Lower lobe of right lung (tissue), 2 donors: Measurements from ENCODE around the gene PTGES3. TPM values are rescaled to one million over a fixed set of nuclear protein-coding genes. Genes with fewer than 3 reads are reported as not detected.

ENCODE experiments used
- ATAC-seq, 2 donors: fragments of 200-7000 bp; cut with Tn5 transposase; one replicate each; pipeline ENCODE4 v1.9.1; 2020 to 2022; ENCODE audit warnings: mild to moderate bottlenecking in 2 of 2, moderate library complexity in 2 of 2
- DNase-seq: peaks from one replicate; pipeline ENCODE4 v3.0.0-alpha.2; 2020
- H3K27ac ChIP-seq: fragments of 200-600 bp; one replicate; pipeline ENCODE4 v1.8.0; 2022
- H3K27me3 ChIP-seq: fragments of 200-600 bp; one replicate; pipeline ENCODE4 v1.8.0; 2022; ENCODE audit warnings: low read depth
- H3K36me3 ChIP-seq: fragments of 200-600 bp; one replicate; pipeline ENCODE4 v1.8.0; 2022; ENCODE audit warnings: mild to moderate bottlenecking
- H3K4me1 ChIP-seq: fragments of 200-600 bp; one replicate; pipeline ENCODE4 v1.8.0; 2022
- H3K4me3 ChIP-seq: fragments of 200-600 bp; one replicate; pipeline ENCODE4 v1.8.0; 2022; ENCODE audit warnings: mild to moderate bottlenecking
- H3K9me3 ChIP-seq: fragments of 200-600 bp; one replicate; pipeline ENCODE4 v1.8.0; 2022
- intact Hi-C: fragments of 100-400 bp; cut with DNase I; formaldehyde crosslinking; loops from one replicate; pipeline ENCODE4 v1.11.0; 2022
- total RNA-seq: library from RNA; stranded (reverse); fragmentation: NEBNext Ultra II Directional; extraction: Animal tissue kit (Norgen Biotek cat#: 25700); gene quantifications from one replicate; pipeline ENCODE4 v1.2.1, GENCODE V29; 2021
- TF ChIP-seq, protein P1 (sequence below): fragments of 200-600 bp; IDR thresholded peaks from one replicate; pipeline ENCODE4 v1.8.0; 2022; ENCODE audit warnings: antibody characterized with exemption, mild to moderate bottlenecking
- donor health status: DM: no; HTN: yes; CAD: no; lungs with severe emphysema.

Gene PTGES3
- total RNA-seq, 1 donor from 2014 or later = 198 TPM

DNA sequence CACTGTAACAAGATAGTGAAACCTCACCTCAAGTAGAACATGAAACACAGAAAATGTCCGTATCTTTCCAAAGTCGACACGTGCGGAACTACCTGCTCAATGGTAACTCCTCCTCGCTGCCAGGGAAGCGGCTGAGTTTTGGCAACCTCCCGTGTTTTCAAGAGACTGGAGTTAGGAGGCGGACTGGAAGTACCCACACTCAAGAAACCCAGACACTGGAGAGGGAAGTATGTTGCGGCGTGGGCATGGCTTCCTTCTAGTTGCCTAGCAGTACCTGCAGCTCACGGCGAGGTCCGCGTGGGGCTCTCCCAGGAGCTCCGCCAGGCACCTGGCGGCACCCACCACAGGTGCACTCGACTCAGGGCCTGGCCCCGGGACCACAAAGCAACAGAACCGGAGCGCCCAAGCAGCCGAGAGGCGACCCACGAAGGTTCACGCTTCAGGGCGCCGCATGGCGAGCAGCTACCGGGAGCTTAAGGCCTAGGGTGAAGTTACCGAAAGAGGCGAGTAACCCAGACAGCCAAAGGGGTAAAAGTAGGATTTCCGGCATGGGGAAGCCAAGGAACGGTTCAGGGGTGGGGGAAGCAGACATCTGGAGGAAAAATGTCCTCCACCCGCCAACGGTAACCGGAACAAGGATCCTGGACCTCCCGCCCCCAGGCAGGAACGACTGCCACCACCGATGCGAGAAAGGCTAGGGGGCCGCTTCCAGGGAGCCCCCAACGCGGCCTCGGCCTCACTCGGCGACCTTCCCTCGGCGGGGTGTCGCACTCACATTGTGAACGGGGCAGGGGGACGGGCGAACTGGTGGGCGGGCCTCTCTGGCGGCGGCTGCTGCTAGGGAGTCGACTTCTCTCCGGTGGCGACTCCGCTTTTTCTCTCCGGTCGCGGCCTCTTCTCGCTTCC, 608 bp downstream of the PTGES3 start:
- Histone ChIP-seq H3K4me3 (peak overlapping the region; percentile 99), H3K27me3 (no peaks in the 10 kb centered on the region), H3K4me1 (peaks cover 49% of the 10 kb centered on the region), H3K36me3 (no peaks in the 10 kb centered on the region), H3K27ac (peak overlapping the region; percentile 99), H3K9me3 (no peaks in the 10 kb centered on the region)
- peak; percentile 66 to 70 for ATAC-seq
- peak; percentile 90 for DNase-seq
- TF ChIP-seq, protein P1, sequence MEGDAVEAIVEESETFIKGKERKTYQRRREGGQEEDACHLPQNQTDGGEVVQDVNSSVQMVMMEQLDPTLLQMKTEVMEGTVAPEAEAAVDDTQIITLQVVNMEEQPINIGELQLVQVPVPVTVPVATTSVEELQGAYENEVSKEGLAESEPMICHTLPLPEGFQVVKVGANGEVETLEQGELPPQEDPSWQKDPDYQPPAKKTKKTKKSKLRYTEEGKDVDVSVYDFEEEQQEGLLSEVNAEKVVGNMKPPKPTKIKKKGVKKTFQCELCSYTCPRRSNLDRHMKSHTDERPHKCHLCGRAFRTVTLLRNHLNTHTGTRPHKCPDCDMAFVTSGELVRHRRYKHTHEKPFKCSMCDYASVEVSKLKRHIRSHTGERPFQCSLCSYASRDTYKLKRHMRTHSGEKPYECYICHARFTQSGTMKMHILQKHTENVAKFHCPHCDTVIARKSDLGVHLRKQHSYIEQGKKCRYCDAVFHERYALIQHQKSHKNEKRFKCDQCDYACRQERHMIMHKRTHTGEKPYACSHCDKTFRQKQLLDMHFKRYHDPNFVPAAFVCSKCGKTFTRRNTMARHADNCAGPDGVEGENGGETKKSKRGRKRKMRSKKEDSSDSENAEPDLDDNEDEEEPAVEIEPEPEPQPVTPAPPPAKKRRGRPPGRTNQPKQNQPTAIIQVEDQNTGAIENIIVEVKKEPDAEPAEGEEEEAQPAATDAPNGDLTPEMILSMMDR = no peak
- intact Hi-C loops = no loop called here

DNA sequence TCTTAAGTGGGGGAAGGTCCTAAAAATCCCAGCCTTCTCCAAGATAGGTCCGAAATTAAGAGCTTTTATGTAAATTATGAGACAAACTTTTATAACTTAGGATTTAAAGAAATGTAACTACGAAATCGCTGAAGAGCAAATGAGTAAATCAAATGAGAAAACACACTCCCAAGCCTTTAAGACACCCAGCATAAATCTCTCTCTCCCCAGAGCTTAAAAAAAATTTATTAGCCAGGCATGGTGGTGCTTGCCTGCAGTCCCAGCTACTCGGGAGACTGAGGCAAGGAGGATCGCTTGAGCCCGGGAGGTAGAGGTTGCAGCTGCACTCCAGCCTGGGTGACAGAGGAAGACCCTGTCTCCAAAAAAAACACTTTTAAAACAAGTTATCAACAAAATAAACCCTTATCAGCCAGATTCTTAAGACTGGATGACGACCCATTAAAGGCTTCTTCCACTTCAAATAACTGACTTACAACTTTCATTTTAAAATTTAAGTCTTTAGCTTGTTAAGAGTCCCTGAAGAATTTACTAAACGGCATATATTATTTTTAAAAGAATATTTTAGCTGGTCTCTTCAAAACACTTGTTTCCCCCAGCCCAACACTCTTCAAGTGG, 3.2 kb downstream of the PTGES3 start:
- intact Hi-C loops = no loop called here
- DNase-seq (no peak), ATAC-seq (no peak)
- Histone ChIP-seq H3K36me3 (peaks cover 14% of the 10 kb centered on the region), H3K27me3 (no peaks in the 10 kb centered on the region), H3K4me1 (peaks cover 68% of the 10 kb centered on the region), H3K9me3 (no peaks in the 10 kb centered on the region), H3K27ac (peak overlapping the region; percentile 69), H3K4me3 (peak overlapping the region; percentile 99)
- TF ChIP-seq, protein P1 = no peak

DNA sequence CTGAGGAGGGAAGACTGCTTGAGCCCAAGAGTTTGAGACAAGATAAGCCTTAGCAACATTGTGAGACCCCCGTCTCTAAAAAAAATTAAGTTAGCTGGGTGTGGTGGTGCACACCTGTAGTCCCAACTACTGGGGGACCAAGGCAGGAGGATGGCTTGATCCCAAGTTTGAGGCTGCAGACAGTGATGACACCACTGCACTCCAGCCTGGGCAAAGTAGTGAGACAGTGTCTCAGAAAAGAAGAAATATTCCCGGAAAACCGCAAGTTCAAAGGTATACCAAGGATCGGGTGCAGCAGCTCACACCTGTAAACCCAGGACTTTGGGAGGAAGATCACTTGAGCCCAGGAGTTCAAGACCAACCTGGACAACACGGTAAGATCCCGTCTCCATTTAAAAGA, 5.8 kb downstream of the PTGES3 start:
- Histone ChIP-seq H3K4me3 (no peak overlapping the region), H3K27me3 (no peaks in the 10 kb centered on the region), H3K36me3 (peaks cover 36% of the 10 kb centered on the region), H3K4me1 (peaks cover 77% of the 10 kb centered on the region), H3K9me3 (no peaks in the 10 kb centered on the region), H3K27ac (no peak overlapping the region)
- ATAC-seq (no peak), DNase-seq (no peak)
- TF ChIP-seq, protein P1 = no peak
- intact Hi-C loops = no loop called here

DNA sequence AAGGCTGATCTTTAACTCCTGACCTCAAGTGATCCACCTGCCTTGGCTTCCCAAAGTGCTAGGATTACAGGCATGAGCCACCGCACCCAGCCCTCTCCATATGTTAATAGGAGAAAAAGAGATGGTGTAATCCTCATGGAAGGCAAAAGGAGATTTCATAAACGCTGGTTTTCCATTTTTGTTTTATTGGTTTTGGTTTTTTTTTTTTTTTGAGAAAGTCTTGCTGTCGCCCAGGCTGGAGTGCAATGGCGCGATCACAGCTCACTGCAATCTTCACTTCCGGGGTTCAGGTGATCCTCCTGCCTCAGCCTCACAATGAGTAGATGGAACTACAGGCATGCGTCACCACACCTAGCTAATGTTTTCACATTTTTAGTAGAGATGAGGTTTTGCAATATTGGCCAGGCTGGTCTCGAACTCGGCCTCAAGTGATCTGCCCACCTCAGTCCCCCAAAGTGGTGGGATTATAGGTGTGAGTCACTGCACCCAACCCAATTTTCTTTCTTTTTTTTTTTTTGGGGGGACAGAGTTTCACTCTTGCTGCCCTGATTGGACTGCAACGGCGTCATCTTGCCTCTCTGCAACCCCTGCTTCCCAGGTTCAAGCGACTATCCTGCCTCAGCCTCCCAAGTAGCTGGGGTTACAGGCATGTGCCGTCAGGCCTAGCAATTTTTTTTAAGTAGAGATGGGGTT, 8.1 kb downstream of the PTGES3 start:
- H3K36me3 ChIP-seq = peaks cover 38% of the 10 kb centered on the region
- H3K9me3 ChIP-seq = no peaks in the 10 kb centered on the region
- no peak for DNase-seq
- no peak overlapping the region for H3K27ac ChIP-seq
- TF ChIP-seq, protein P1 = no peak
- ATAC-seq = no peak
- intact Hi-C loops = no loop called here
- no peaks in the 10 kb centered on the region for H3K27me3 ChIP-seq
- H3K4me1 ChIP-seq = peaks cover 66% of the 10 kb centered on the region
- no peak overlapping the region for H3K4me3 ChIP-seq

DNA sequence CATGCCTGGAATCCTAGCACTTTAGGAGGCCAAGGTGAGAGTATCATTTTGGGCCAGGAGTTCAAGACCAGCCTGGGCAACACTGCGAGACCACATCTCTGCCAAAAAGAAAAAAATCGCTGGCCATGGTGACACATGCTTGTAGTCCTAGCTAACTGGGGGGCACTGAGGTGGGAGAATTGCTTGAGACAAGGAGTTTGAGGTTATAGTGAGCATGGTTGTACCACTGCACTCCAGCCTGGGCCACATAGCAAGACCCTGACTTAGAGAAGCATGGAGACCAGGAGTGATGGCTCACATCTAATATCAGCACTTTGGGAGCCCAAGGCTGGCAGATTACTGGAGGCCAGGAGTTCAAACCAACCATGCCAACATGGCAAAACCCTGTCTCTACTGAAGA, 9.2 kb downstream of the PTGES3 start:
- intact Hi-C loops = no loop called here

More for the DNA sequence above, 9.2 kb downstream of the PTGES3 start:
- TF ChIP-seq, protein P1 = no peak
- DNase-seq = no peak
- peaks cover 54% of the 10 kb centered on the region for H3K4me1 ChIP-seq
- no peak for ATAC-seq
- no peak overlapping the region for H3K4me3 ChIP-seq
- no peak overlapping the region for H3K27ac ChIP-seq
- no peaks in the 10 kb centered on the region for H3K27me3 ChIP-seq
- peaks cover 44% of the 10 kb centered on the region for H3K36me3 ChIP-seq
- no peaks in the 10 kb centered on the region for H3K9me3 ChIP-seq
